PFSK-1 (cell line): Measurements from ENCODE around the gene GSN.

Experiments
- FOXP2 ChIP-seq: optimal IDR thresholded peaks from 2 replicates; pipeline ENCODE3; 2011; ENCODE audit warnings: borderline replicate concordance, control low read depth, inconsistent platforms; ENCODE audit not compliant: insufficient read depth; ENCODE audit errors: extremely low read length, extremely low read depth
- POLR2AphosphoS5 ChIP-seq: IDR thresholded peaks from 2 replicates; pipeline ENCODE4 v1.6.1; 2012; ENCODE audit warnings: low read depth, mild to moderate bottlenecking, control low read depth, low read length, moderate library complexity
- SIN3A ChIP-seq: IDR thresholded peaks from 2 replicates; pipeline ENCODE4 v1.6.1; 2012; ENCODE audit warnings: mild to moderate bottlenecking, low read length, moderate library complexity, borderline replicate concordance; ENCODE audit not compliant: insufficient read depth
- TAF1 ChIP-seq: IDR thresholded peaks from 2 replicates; pipeline ENCODE4 v1.6.1; 2012; ENCODE audit warnings: low read length, control low read depth, borderline replicate concordance; ENCODE audit not compliant: insufficient read depth
- TF ChIP-seq, protein P1 (sequence below), 2 experiments: IDR thresholded peaks; 2 replicates each; pipeline versions ENCODE4 v1.6.1 to v1.8.0; 2011 to 2012; ENCODE audit warnings: low read depth in 2 of 2, low read length in 2 of 2, control low read depth in 1 of 2, inconsistent platforms in 1 of 2, mild to moderate bottlenecking in 1 of 2, moderate library complexity in 1 of 2; ENCODE audit not compliant: insufficient read depth in 1 of 2

The GSN gene

DNA sequence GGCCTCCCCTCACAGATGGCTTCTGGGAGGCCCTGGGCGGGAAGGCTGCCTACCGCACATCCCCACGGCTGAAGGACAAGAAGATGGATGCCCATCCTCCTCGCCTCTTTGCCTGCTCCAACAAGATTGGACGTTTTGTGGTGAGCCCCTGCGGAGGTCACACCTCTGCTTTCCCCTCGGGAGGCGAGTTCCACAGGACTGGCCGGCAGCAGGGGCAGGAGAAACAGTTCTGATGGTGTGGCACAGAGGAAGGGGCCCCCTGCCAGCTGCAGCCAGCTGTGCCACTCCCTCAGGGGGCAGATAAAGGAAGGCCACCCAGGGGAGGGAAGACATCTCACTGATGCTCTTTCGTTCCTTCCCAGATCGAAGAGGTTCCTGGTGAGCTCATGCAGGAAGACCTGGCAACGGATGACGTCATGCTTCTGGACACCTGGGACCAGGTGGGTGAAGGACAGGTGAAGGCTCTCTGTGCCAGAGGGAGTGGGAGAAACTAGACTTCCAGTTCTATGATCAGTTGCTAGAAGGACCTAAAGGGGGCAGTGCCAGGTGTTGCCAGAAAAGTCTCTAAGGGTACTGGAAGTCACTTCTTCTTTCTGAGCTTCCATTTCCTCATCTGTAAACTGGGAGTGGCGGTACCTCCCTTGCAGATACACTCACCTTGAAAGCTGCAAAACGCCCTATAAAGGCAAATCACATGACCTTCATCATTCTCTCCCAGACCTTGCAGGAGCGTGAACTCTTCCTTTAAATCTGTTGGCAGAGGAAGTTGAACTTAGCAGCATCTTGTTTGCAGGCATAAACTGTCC, 61.1 kb downstream of the GSN start:
- TF ChIP-seq POLR2AphosphoS5 (no peak), SIN3A (no peak), TAF1 (no peak), FOXP2 (no peak)
- TF ChIP-seq, protein P1, sequence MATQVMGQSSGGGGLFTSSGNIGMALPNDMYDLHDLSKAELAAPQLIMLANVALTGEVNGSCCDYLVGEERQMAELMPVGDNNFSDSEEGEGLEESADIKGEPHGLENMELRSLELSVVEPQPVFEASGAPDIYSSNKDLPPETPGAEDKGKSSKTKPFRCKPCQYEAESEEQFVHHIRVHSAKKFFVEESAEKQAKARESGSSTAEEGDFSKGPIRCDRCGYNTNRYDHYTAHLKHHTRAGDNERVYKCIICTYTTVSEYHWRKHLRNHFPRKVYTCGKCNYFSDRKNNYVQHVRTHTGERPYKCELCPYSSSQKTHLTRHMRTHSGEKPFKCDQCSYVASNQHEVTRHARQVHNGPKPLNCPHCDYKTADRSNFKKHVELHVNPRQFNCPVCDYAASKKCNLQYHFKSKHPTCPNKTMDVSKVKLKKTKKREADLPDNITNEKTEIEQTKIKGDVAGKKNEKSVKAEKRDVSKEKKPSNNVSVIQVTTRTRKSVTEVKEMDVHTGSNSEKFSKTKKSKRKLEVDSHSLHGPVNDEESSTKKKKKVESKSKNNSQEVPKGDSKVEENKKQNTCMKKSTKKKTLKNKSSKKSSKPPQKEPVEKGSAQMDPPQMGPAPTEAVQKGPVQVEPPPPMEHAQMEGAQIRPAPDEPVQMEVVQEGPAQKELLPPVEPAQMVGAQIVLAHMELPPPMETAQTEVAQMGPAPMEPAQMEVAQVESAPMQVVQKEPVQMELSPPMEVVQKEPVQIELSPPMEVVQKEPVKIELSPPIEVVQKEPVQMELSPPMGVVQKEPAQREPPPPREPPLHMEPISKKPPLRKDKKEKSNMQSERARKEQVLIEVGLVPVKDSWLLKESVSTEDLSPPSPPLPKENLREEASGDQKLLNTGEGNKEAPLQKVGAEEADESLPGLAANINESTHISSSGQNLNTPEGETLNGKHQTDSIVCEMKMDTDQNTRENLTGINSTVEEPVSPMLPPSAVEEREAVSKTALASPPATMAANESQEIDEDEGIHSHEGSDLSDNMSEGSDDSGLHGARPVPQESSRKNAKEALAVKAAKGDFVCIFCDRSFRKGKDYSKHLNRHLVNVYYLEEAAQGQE (IDR thresholded peaks at IDR 0.05; ENCODE audit: insufficient read depth in 1 of 2, low read depth in 2 of 2, low read length in 2 of 2): no peak

DNA sequence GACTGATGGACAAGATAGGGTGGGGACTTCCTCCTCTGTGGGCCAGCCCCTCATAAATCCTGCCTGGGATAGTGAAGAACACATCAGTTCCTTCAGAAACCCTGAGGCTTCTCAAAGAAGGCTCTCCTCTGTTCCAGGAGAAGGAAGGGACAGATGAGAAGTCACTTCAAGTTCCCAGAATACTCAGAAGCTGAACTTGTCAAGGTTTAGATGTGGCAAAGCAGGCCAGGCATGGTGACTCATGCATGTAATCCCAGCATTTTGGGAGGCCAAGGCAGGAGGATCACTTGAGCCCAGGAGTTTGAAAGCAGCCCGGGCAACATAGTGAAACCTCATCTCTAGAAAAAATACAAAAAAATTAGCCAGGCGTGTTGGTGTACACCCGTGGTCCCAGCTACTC, 63.6 kb downstream of the GSN start:
- no peak for TF ChIP-seq FOXP2
- TF ChIP-seq SIN3A: no peak
- TF ChIP-seq, protein P1 (IDR thresholded peaks at IDR 0.05; ENCODE audit: insufficient read depth in 1 of 2, low read depth in 2 of 2, low read length in 2 of 2): no peak
- no peak for TF ChIP-seq POLR2AphosphoS5
- TF ChIP-seq TAF1: no peak

DNA sequence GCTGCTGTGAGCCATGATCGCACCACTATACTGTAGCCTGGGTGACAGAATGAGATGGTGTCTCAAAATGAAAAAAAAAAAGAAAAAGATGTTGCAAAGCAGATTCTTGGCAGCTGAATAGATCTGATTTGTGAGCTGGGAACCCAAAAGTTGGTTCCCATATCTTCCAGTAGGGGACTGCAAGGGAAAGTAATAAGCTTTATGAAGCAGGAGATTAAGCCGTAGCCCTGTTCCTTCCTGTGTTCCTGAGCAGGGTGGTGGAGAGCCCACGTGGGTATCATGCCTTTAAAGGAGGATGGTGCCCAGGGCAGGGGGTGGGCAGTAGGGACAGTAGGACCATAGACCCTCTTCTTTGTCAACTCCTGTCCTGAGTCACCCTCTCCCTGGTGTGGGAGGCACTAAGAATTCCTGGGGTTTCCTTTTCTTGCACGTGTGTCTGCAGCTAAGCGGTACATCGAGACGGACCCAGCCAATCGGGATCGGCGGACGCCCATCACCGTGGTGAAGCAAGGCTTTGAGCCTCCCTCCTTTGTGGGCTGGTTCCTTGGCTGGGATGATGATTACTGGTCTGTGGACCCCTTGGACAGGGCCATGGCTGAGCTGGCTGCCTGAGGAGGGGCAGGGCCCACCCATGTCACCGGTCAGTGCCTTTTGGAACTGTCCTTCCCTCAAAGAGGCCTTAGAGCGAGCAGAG, 64.2 kb downstream of the GSN start:
- TF ChIP-seq SIN3A: no peak
- TF ChIP-seq, protein P1 (IDR thresholded peaks at IDR 0.05; ENCODE audit: insufficient read depth in 1 of 2, low read depth in 2 of 2, low read length in 2 of 2): no peak
- no peak for TF ChIP-seq TAF1
- no peak for TF ChIP-seq POLR2AphosphoS5

DNA sequence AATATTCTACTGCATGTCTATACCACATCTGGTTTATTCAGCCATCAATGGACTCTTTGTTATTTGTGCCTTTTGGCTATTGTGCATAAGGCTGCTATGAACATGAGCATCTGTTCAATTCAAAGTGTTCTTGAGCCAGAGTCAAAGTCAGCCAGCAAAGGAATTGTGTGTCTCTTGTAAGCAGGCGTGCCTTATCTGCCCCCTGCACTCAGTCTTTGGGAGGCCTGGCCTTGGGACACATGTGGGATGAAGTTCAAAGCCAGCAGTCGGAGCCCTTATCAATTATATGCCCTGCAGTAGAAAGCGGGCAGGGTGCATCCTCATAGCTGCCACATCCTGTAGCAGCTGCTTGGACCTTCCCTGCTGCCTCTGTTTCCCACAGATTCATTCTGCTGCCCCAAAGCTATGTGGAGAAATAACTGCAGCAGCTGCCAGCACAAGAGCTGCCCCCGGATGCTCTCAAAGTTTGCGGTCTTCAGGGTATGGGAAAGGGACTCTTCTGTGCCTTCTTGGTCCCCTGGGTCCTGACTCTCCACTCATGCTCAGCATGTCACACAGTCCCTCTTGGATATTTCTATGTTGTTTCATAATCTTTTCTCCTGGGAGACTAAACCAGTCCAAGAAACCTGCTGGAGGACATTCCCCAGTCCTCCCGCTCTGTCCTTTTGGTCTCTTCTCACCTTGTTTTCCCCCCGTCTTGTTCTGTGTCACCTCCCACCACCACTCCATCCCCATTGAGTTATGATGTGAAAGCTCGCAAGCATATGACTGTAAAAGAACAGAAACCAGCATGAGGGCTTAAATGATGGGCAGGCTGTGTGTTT, 66.2 kb downstream of the GSN start:
- TF ChIP-seq TAF1 (no peak), POLR2AphosphoS5 (no peak), SIN3A (no peak), FOXP2 (no peak)
- TF ChIP-seq, protein P1 (IDR thresholded peaks at IDR 0.05; ENCODE audit: insufficient read depth in 1 of 2, low read depth in 2 of 2, low read length in 2 of 2): no peak
